ENCODE results near the gene KDM6A.
"Not testable (repeated sequence)": the region's sequence is repeated elsewhere in the genome, so short reads cannot be mapped to it uniquely, and the experiment has no call there.

KDM6A gene

GRCh38 chrX:44872821-44873414, at the start of gene KDM6A:
Gene KDM6A, plus strand, starts transcription at chrX:44873188. Its CDS starts 364 bp downstream, at chrX:44873552.
- Mint-ChIP-seq H3K36me3 (ENCODE audit: low read depth) (peaks cover 9% of the 10 kb centered on the region), H3K4me3 (peak within 1 kb of the TSS; percentile 96), H3K4me1 (ENCODE audit: low read depth) (peaks cover 6% of the 10 kb centered on the region), H3K27ac (peak within 1 kb of the TSS; percentile 98), H3K9me3 (no peaks in the 10 kb centered on the region), H3K27me3 (ENCODE audit: low read depth) (no peaks in the 10 kb centered on the region)
- peak; percentile 92 for DNase-seq (ENCODE audit: low spot score)

DNA sequence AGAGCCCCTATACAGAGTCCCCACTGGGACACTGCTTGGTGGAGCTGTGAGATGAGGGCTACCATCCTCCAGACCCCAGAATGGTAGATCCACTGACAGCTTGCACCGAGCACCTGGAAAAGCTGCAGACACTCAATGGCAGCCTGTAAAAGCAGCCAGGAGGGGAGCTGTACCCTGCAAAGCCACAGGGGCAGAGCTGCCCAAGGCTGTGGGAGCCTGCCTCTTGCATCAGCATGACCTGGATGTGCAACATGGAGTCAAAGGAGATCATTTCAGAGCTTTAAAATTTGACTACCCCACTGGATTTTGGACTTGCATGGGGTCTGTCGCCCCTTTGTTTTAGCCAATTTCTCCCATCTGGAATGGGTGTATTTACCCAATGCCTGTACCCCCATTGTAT, 49.8 kb upstream of the KDM6A start:
- DNase-seq (ENCODE audit: low spot score); H3K36me3 Mint-ChIP-seq (ENCODE audit: low read depth); H3K27ac Mint-ChIP-seq; H3K4me1 Mint-ChIP-seq (ENCODE audit: low read depth); H3K27me3 Mint-ChIP-seq (ENCODE audit: low read depth); H3K9me3 Mint-ChIP-seq; H3K4me3 Mint-ChIP-seq: not testable (repeated sequence)

GRCh38 chrX:44828008-44828605, 44.9 kb upstream of the KDM6A start:
- H3K9me3 Mint-ChIP-seq, result no peaks in the 10 kb centered on the region
- DNase-seq (ENCODE audit: low spot score), result no peak
- no peak overlapping the region for H3K27ac Mint-ChIP-seq
- no peaks in the 10 kb centered on the region for H3K27me3 Mint-ChIP-seq (ENCODE audit: low read depth)
- H3K4me3 Mint-ChIP-seq, result no peak overlapping the region
- no peaks in the 10 kb centered on the region for H3K36me3 Mint-ChIP-seq (ENCODE audit: low read depth)
- no peaks in the 10 kb centered on the region for H3K4me1 Mint-ChIP-seq (ENCODE audit: low read depth)

- no peaks in the 10 kb centered on the region for H3K36me3 Mint-ChIP-seq (ENCODE audit: low read depth)
- no peak overlapping the region for H3K4me3 Mint-ChIP-seq
- no peaks in the 10 kb centered on the region for H3K4me1 Mint-ChIP-seq (ENCODE audit: low read depth)
- no peaks in the 10 kb centered on the region for H3K27me3 Mint-ChIP-seq (ENCODE audit: low read depth)
- H3K9me3 Mint-ChIP-seq, result no peaks in the 10 kb centered on the region
- H3K27ac Mint-ChIP-seq, result no peak overlapping the region
- no peak for DNase-seq (ENCODE audit: low spot score)
Observed at GRCh38 chrX:44829832-44830231, 43.2 kb upstream of the KDM6A start.

DNA sequence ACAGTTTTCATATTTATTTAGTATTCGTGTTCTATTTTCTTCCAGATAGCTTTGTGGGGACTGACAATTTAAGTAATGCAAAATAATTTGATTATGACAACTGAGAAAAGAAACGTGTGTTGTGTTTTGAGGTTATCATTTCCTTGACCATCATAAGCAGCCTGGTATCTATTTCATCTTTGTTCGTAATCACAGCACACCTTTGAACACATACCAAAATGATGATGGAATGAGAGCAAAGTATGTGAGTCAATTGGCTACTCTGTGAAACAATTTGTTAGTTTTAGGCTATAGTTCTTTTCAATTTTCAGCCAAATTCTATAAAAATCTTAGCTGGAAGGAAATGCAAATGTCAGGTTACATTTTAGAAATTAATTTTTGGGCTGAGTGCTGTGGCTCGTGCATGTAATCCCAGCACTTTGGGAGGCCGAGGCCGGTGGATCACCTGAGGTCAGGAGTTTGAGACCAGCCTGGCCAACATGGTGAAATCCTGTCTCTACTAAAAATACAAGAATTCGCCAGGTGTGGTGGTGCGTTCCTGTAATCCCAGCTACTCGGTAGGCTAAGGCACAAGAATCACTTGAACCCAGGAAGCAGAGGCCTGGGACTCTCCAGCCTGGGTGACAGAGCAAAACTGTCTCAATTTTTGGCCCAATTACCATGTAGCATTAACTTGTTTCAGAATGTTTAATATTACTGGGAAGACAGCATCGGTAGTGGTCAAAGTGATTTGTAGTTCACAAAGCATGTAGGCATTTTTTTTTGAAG, 30.3 kb upstream of the KDM6A start:
- no peaks in the 10 kb centered on the region for H3K4me1 Mint-ChIP-seq (ENCODE audit: low read depth)
- H3K27me3 Mint-ChIP-seq (ENCODE audit: low read depth), result no peaks in the 10 kb centered on the region
- no peak overlapping the region for H3K27ac Mint-ChIP-seq
- no peaks in the 10 kb centered on the region for H3K36me3 Mint-ChIP-seq (ENCODE audit: low read depth)
- no peaks in the 10 kb centered on the region for H3K9me3 Mint-ChIP-seq
- no peak for DNase-seq (ENCODE audit: low spot score)
- H3K4me3 Mint-ChIP-seq, result no peak overlapping the region

GRCh38 chrX:44843318-44843702, 29.7 kb upstream of the KDM6A start:
- Mint-ChIP-seq H3K36me3 (ENCODE audit: low read depth) (no peaks in the 10 kb centered on the region), H3K4me3 (no peak overlapping the region), H3K9me3 (no peaks in the 10 kb centered on the region), H3K27me3 (ENCODE audit: low read depth) (no peaks in the 10 kb centered on the region), H3K27ac (no peak overlapping the region), H3K4me1 (ENCODE audit: low read depth) (no peaks in the 10 kb centered on the region)
- no peak for DNase-seq (ENCODE audit: low spot score)

DNA sequence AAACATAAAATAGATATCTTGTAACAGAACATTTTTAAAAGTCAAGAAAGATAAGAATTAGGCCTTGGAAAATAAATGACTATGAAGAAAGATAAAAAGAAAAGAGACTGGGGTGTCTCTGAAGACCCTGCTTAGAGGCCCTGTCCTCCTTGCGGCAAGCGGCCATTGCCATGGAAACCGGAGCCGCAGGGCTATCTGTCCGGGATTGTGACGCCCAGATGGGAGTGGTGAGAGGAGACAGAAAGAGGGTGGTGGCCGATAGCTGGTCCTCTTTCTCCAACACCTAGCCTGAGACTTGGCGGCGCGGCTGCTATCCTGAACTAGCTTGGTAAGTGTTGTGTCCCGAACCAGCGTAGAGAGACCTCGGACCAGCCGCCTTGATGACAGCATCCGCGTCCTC, 29.2 kb upstream of the KDM6A start, which contains the start of gene DUSP21:
TSS of gene DUSP21 (plus strand) at position 269 of the 400 bp plus-strand sequence. CDS start at position 381, 112 bp downstream.
- no peaks in the 10 kb centered on the region for H3K4me1 Mint-ChIP-seq (ENCODE audit: low read depth)
- no peaks in the 10 kb centered on the region for H3K9me3 Mint-ChIP-seq
- H3K27me3 Mint-ChIP-seq (ENCODE audit: low read depth), result no peaks in the 10 kb centered on the region
- H3K4me3 Mint-ChIP-seq, result no peak within 1 kb of the TSS
- H3K27ac Mint-ChIP-seq, result no peak within 1 kb of the TSS
- DNase-seq (ENCODE audit: low spot score), result no peak
- no peaks in the 10 kb centered on the region for H3K36me3 Mint-ChIP-seq (ENCODE audit: low read depth)

GRCh38 chrX:44844204-44844603, 28.8 kb upstream of the KDM6A start:
- no peaks in the 10 kb centered on the region for H3K27me3 Mint-ChIP-seq (ENCODE audit: low read depth)
- H3K4me1 Mint-ChIP-seq (ENCODE audit: low read depth), result no peaks in the 10 kb centered on the region

GRCh38 chrX:44850891-44851290, 22.1 kb upstream of the KDM6A start:
- not testable (repeated sequence) for DNase-seq (ENCODE audit: low spot score); H3K36me3 Mint-ChIP-seq (ENCODE audit: low read depth); H3K27ac Mint-ChIP-seq; H3K4me1 Mint-ChIP-seq (ENCODE audit: low read depth); H3K4me3 Mint-ChIP-seq; H3K27me3 Mint-ChIP-seq (ENCODE audit: low read depth); H3K9me3 Mint-ChIP-seq

More at GRCh38 chrX:44844204-44844603, 28.8 kb upstream of the KDM6A start:
- H3K4me3 Mint-ChIP-seq, result no peak overlapping the region
- no peaks in the 10 kb centered on the region for H3K9me3 Mint-ChIP-seq
- H3K36me3 Mint-ChIP-seq (ENCODE audit: low read depth), result no peaks in the 10 kb centered on the region
- no peak overlapping the region for H3K27ac Mint-ChIP-seq
- DNase-seq (ENCODE audit: low spot score), result no peak

DNA sequence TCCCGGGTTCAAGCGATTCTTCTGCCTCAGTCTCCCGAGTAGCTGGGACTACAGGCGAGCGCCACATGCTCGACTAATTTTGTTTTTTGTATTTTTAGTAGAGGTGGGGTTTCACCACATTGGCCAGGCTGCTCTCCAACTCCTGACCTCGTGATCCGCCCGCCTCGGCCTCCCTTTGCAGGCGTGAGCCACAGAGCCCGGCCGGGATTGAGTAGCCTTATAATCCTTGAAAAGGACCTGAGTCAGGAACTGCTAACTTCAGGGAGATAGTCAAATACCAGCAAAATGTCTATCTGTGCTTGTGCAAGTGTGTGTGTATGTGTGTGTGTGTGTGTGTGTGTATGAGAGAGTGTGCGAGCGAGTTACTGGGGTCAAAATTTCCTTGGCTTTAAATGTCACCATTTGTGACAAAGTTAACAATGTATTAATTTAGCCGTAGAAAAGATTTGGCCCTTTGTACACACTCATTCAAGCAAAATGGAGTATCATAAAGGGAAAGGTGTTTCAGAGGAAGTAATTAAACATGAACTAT, 1.8 kb upstream of the KDM6A start:
- H3K27ac Mint-ChIP-seq, result peak overlapping the region; percentile 75
- H3K9me3 Mint-ChIP-seq, result no peaks in the 10 kb centered on the region
- H3K4me1 Mint-ChIP-seq (ENCODE audit: low read depth), result peaks cover 5% of the 10 kb centered on the region
- peak overlapping the region; percentile 65 for H3K4me3 Mint-ChIP-seq
- H3K27me3 Mint-ChIP-seq (ENCODE audit: low read depth), result no peaks in the 10 kb centered on the region
- peaks cover 7% of the 10 kb centered on the region for H3K36me3 Mint-ChIP-seq (ENCODE audit: low read depth)
- no peak for DNase-seq (ENCODE audit: low spot score)

DNA sequence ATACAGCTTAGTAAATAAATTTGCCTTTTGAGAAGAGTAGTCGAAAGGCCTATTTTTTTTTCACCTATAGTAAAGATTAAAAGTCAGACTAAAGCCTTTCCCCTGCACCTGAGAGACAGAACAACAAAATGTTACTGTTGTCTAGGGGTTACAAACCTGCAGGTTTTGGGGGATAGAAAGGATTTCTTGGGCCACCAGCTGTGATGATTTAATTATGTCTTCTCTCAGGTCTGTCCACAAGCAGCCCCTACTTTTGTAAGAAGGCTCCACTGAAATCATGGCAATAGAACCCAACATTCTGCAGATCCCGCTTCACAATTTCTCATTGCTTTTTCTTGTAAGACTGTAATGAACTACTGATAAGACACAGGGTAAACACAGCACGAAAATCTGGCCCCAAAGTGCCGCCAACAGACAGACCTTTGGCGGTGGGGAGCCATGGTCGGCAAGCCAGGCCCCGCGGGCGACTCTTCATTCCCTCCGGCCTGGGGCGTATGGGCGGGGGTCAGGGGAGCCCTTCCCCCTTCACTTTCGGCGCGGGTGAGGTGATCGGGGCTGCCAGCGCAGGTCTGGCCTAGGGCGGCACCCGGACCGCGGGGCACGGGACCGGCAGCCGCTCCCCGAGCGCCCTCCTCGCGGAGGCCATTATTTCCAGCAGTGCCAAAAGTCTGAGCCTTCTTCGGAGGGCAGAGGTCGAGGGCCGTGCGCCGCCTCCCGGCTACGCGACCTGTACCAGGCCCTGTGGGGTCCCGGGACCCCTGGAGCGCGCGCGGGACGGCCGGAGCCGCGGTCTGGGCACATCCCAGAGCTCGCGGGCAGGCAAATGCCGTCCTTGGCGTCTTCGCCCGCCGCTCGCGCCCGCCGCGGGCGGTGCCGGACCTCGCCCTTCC, 812 bp upstream of the KDM6A start:
- peak; percentile 11 for DNase-seq (ENCODE audit: low spot score)
- peak overlapping the region; percentile 95 for H3K27ac Mint-ChIP-seq
- no peaks in the 10 kb centered on the region for H3K27me3 Mint-ChIP-seq (ENCODE audit: low read depth)
- peak overlapping the region; percentile 86 for H3K4me3 Mint-ChIP-seq
- no peaks in the 10 kb centered on the region for H3K9me3 Mint-ChIP-seq
- peaks cover 9% of the 10 kb centered on the region for H3K36me3 Mint-ChIP-seq (ENCODE audit: low read depth)
- peaks cover 5% of the 10 kb centered on the region for H3K4me1 Mint-ChIP-seq (ENCODE audit: low read depth)

GRCh38 chrX:44873415-44874276, 658 bp downstream of the KDM6A start:
- H3K36me3 Mint-ChIP-seq (ENCODE audit: low read depth), result peaks cover 9% of the 10 kb centered on the region
- peak; percentile 26 for DNase-seq (ENCODE audit: low spot score)
- H3K27me3 Mint-ChIP-seq (ENCODE audit: low read depth), result no peaks in the 10 kb centered on the region
- H3K9me3 Mint-ChIP-seq, result no peaks in the 10 kb centered on the region
- H3K27ac Mint-ChIP-seq, result peak overlapping the region; percentile 98
- H3K4me3 Mint-ChIP-seq, result peak overlapping the region; percentile 96
- H3K4me1 Mint-ChIP-seq (ENCODE audit: low read depth), result peaks cover 6% of the 10 kb centered on the region

Data from T-helper 2 cell treated with Interferon-gamma antibody and Interleukin-4, amounts not matched to agents 5 μg/mL and 100 μg/mL, for 36 hours (primary cell).